ENCODE data around the gene BRD9.
"Not testable (repeated sequence)": the region's sequence is repeated elsewhere in the genome, so short reads cannot be mapped to it uniquely, and the experiment has no call there.

DNA sequence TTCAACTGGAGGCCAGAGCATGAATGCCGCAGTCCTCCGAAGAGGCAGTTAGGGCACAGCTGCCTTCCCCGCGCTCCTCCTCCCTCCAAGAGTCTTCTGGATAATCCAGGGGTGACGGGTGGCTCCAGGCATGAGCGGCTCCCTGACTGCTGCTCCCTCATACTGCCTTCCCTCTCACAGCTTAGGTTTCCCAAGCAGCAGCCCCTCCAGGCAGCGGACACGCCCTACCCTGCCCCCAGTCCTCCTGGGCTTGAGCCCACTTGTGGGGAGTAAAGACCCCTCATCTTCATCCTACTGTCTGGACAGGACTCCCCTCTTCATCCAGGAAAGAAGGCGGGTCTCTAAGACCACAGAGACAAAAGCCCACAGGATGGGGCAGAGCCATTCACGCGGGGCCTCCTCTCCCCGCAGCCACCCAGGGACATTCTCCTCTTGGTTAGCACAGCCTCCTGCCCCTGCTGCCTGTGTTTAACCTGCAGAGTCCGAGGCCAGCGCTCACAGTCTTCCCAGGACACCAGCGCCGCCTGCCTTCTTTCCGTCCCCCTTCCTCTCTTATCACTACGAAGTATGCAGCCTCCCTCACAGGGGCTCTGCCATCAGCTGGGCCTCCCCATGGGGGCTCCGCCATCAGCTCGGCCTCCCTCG, 47.4 kb downstream of the BRD9 start:
- TF ChIP-seq, protein P1, sequence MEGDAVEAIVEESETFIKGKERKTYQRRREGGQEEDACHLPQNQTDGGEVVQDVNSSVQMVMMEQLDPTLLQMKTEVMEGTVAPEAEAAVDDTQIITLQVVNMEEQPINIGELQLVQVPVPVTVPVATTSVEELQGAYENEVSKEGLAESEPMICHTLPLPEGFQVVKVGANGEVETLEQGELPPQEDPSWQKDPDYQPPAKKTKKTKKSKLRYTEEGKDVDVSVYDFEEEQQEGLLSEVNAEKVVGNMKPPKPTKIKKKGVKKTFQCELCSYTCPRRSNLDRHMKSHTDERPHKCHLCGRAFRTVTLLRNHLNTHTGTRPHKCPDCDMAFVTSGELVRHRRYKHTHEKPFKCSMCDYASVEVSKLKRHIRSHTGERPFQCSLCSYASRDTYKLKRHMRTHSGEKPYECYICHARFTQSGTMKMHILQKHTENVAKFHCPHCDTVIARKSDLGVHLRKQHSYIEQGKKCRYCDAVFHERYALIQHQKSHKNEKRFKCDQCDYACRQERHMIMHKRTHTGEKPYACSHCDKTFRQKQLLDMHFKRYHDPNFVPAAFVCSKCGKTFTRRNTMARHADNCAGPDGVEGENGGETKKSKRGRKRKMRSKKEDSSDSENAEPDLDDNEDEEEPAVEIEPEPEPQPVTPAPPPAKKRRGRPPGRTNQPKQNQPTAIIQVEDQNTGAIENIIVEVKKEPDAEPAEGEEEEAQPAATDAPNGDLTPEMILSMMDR (conservative IDR thresholded peaks at IDR 0.05; ENCODE audit: low read depth, low read length), result not testable (repeated sequence)
- not testable (repeated sequence) for TF ChIP-seq CEBPB (IDR thresholded peaks at IDR 0.05; ENCODE audit: low read depth, low read length); MAZ (IDR thresholded peaks at IDR 0.05; ENCODE audit: borderline replicate concordance, low read depth, low read length); RAD21 (IDR thresholded peaks at IDR 0.05; ENCODE audit: low read length); SMC3 (IDR thresholded peaks at IDR 0.05; ENCODE audit: low read depth, low read length); MAFK (IDR thresholded peaks at IDR 0.05; ENCODE audit: low read depth, low read length); FOS (IDR thresholded peaks at IDR 0.05; ENCODE audit: low read depth, low read length); POLR2A (IDR thresholded peaks at IDR 0.05; ENCODE audit: low read depth, low read length); RCOR1 (IDR thresholded peaks at IDR 0.05; ENCODE audit: insufficient replicate concordance, low read length); BHLHE40 (IDR thresholded peaks at IDR 0.05; ENCODE audit: low read depth, low read length)

All from IMR-90 (cell line).